Liver (tissue), 9 donors: ENCODE data around the gene JAM2. TPM values are rescaled to one million over a fixed set of nuclear protein-coding genes. Genes with fewer than 3 reads are reported as not detected.

Source experiments
- DNase-seq: peaks from one replicate; pipeline ENCODE4 v3.0.0-alpha.2; 2017; ENCODE audit warnings: low spot score
- H3K27ac ChIP-seq, 2 donors: one replicate each; pipeline ENCODE4 v1.7.0; 2013; ENCODE audit warnings: inconsistent platforms in 2 of 2, low read length in 2 of 2, control low read depth in 1 of 2, low read depth in 1 of 2, mild to moderate bottlenecking in 1 of 2
- H3K27me3 ChIP-seq, 4 donors: one replicate each; pipeline versions ENCODE4 v1.6.1 to v1.7.0; 2013; ENCODE audit warnings: low read length in 3 of 4, inconsistent platforms in 1 of 4, mild to moderate bottlenecking in 1 of 4, moderate library complexity in 1 of 4; ENCODE audit not compliant: control insufficient read depth in 4 of 4, insufficient read depth in 4 of 4
- H3K36me3 ChIP-seq, 4 donors: one replicate each; pipeline versions ENCODE4 v1.6.1 to v1.7.0; 2013; ENCODE audit warnings: low read length in 3 of 4, mild to moderate bottlenecking in 3 of 4, low read depth in 1 of 4, moderate library complexity in 1 of 4; ENCODE audit not compliant: control insufficient read depth in 4 of 4, insufficient read depth in 3 of 4
- H3K4me1 ChIP-seq, 4 donors: one replicate each; pipeline versions ENCODE4 v1.6.1 to v1.7.0; 2013; ENCODE audit warnings: low read length in 3 of 4, mild to moderate bottlenecking in 3 of 4, moderate library complexity in 1 of 4; ENCODE audit not compliant: control insufficient read depth in 4 of 4, insufficient read depth in 4 of 4
- H3K4me3 ChIP-seq, 3 donors: one replicate each; pipeline versions ENCODE4 v1.6.1 to v1.7.0; 2013; ENCODE audit warnings: low read length in 3 of 3, control low read depth in 1 of 3, low read depth in 1 of 3, mild to moderate bottlenecking in 1 of 3
- H3K9ac ChIP-seq, 2 donors: one replicate each; pipeline ENCODE4 v1.7.0; 2013; ENCODE audit warnings: low read length in 2 of 2, mild to moderate bottlenecking in 2 of 2, moderate library complexity in 2 of 2, control low read depth in 1 of 2, low read depth in 1 of 2
- H3K9me3 ChIP-seq, 4 donors: one replicate each; pipeline versions ENCODE4 v1.6.1 to v1.7.0; 2013; ENCODE audit warnings: low read length in 3 of 4; ENCODE audit not compliant: control insufficient read depth in 4 of 4
- CTCF ChIP-seq: fragments of 150-350 bp; IDR thresholded peaks from 2 replicates; pipeline ENCODE4 v1.5.1; 2017; ENCODE audit warnings: improper control_type of control experiment, low read depth, low read length; ENCODE audit not compliant: missing input control
- FOXA2 ChIP-seq: IDR thresholded peaks from 2 replicates; pipeline ENCODE4 v1.6.1; 2016; ENCODE audit warnings: antibody characterized with exemption
- GABPA ChIP-seq, 2 donors: IDR thresholded peaks in 1 of 2; conservative IDR thresholded peaks in 1 of 2; 2 replicates each; pipeline ENCODE4 v1.6.1; 2016; ENCODE audit warnings: antibody characterized with exemption in 2 of 2, mild to moderate bottlenecking in 1 of 2, moderate library complexity in 1 of 2
- HNF4A ChIP-seq, 2 donors: conservative IDR thresholded peaks; 2 replicates each; pipeline ENCODE4 v1.6.1; 2016; ENCODE audit warnings: antibody characterized with exemption in 2 of 2, mild to moderate bottlenecking in 2 of 2
- HNF4G ChIP-seq: IDR thresholded peaks from 2 replicates; pipeline ENCODE4 v1.6.1; 2016; ENCODE audit warnings: antibody characterized with exemption
- NR2F2 ChIP-seq: IDR thresholded peaks from 2 replicates; pipeline ENCODE4 v1.6.1; 2016; ENCODE audit warnings: antibody characterized with exemption
- RAD21 ChIP-seq, 2 donors: IDR thresholded peaks; 2 replicates each; pipeline ENCODE4 v1.6.1; 2016; ENCODE audit warnings: antibody characterized with exemption in 2 of 2, mild to moderate bottlenecking in 2 of 2
- RXRA ChIP-seq, 2 donors: IDR thresholded peaks; 2 replicates each; pipeline ENCODE4 v1.6.1; 2017 to 2018; ENCODE audit warnings: antibody characterized with exemption in 2 of 2, mild to moderate bottlenecking in 1 of 2
- TAF1 ChIP-seq: conservative IDR thresholded peaks from 2 replicates; pipeline ENCODE4 v1.6.1; 2016; ENCODE audit warnings: antibody characterized with exemption, mild to moderate bottlenecking
- YY1 ChIP-seq: IDR thresholded peaks from 2 replicates; pipeline ENCODE4 v1.6.1; 2016; ENCODE audit warnings: antibody characterized with exemption, mild to moderate bottlenecking
- ZBTB33 ChIP-seq: IDR thresholded peaks from 2 replicates; pipeline ENCODE4 v1.6.1; 2016; ENCODE audit warnings: antibody characterized with exemption
- WGBS: extraction: QIAGEN DNeasy Blood & Tissue Kit; methylation state at CpG from one replicate; pipeline ENCODE4 v1.1.7; 2013; 5-methylcytosine and 5-hydroxymethylcytosine counted together
- polyA plus RNA-seq, 2 donors: library from polyadenylated mRNA; stranded (reverse) in 1 of 2; unstranded in 1 of 2; fragments of 200-250 nt in 1 of 2; fragments of >200 nt in 1 of 2; fragmentation: Nextera tagmentation in 1 of 2; extraction: Ambion mirVana in 1 of 2; gene quantifications; one replicate each; pipeline versions ENCODE4 v1.2.1 to v1.2.3, GENCODE V29; 2013 to 2015
- total RNA-seq, 2 donors: library from RNA; depleted of rRNA; stranded (reverse); fragments of >200 nt; gene quantifications; one replicate each; pipeline ENCODE4 v1.2.3, GENCODE V29; 2014
- donor health status: healthy.
- donor health status: healthy.
- donor health status: healthy.
- donor health status: healthy.
- donor health status: healthy.

JAM2 gene
- 1 to 10 TPM; 1.2 to 1.3 TPM for total RNA-seq
- polyA plus RNA-seq = 1 to 10 TPM in 1 of 2 donors, under 1 TPM in 1; 0.89 to 2.0 TPM

- WGBS = 1% methylated on average over 41 of the region's 41 CpGs
- peaks cover 0 to 8% (median 6%) of the 10 kb centered on the region in 4 donors for H3K27me3 ChIP-seq
- peak within 1 kb of the TSS in 1 of 2 donors; percentile 13 for H3K9ac ChIP-seq
Measured at GRCh38 chr21:25638660-25639550, at the start of gene JAM2. Gene JAM2 (plus strand): TSS chr21:25639258. CDS start chr21:25639822, 564 bp downstream.

GRCh38 chr21:25589887-25590286, 49.2 kb upstream of the JAM2 start:
- no peak overlapping the region for H3K4me3 ChIP-seq
- DNase-seq = no peak
- H3K36me3 ChIP-seq = peaks cover 4 to 56% (median 47%) of the 10 kb centered on the region in 4 donors
- no peaks in the 10 kb centered on the region for H3K27me3 ChIP-seq
- no peaks in the 10 kb centered on the region for H3K4me1 ChIP-seq
- no peaks in the 10 kb centered on the region for H3K9me3 ChIP-seq
- no peak overlapping the region for H3K27ac ChIP-seq
- H3K9ac ChIP-seq = no peak overlapping the region
- TF ChIP-seq GABPA (IDR thresholded peaks at IDR 0.05 in 1 of 2, conservative IDR thresholded peaks at IDR 0.05 in 1 of 2) (no peak), YY1 (no peak), RAD21 (IDR thresholded peaks at IDR 0.05) (no peak), FOXA2 (no peak), HNF4G (no peak), ZBTB33 (no peak), TAF1 (no peak), NR2F2 (no peak), HNF4A (conservative IDR thresholded peaks at IDR 0.05) (no peak), CTCF (no peak)
- 93% methylated on average over 1 of the region's 1 CpG for WGBS

More at GRCh38 chr21:25638660-25639550, at the start of gene JAM2:
- DNase-seq = no peak
- H3K4me1 ChIP-seq = peaks cover 2 to 19% (median 12%) of the 10 kb centered on the region in 4 donors
- H3K27ac ChIP-seq = peak within 1 kb of the TSS; percentile 38 to 43
- no peaks in the 10 kb centered on the region for H3K9me3 ChIP-seq
- H3K4me3 ChIP-seq = peak within 1 kb of the TSS; percentile 42 to 63 (median 45)
- TF ChIP-seq NR2F2 (no peak), ZBTB33 (no peak), RXRA (IDR thresholded peaks at IDR 0.05) (no peak), CTCF (no peak), HNF4G (no peak), TAF1 (no peak), GABPA (IDR thresholded peaks at IDR 0.05 in 1 of 2, conservative IDR thresholded peaks at IDR 0.05 in 1 of 2) (no peak)
- no peaks in the 10 kb centered on the region for H3K36me3 ChIP-seq
